Trophoblast cell (in vitro differentiated cells and primary cell): ENCODE measurements around the gene CYB5RL.

Source experiments
- DNase-seq, 2 donors: peaks; one replicate each; pipeline ENCODE4 v3.0.0-alpha.2; 2016
- H2AFZ ChIP-seq: 2 replicates; pipeline ENCODE4 v1.6.1; 2013; ENCODE audit warnings: low read length, moderate library complexity, mild to moderate bottlenecking; ENCODE audit not compliant: insufficient read depth, poor library complexity
- H2AK5ac ChIP-seq: 2 replicates; pipeline ENCODE4 v1.6.1; 2013; ENCODE audit warnings: mild to moderate bottlenecking, low read length
- H2BK120ac ChIP-seq: 2 replicates; pipeline ENCODE4 v1.6.1; 2013; ENCODE audit warnings: low read length, mild to moderate bottlenecking, moderate library complexity; ENCODE audit not compliant: insufficient read depth, poor library complexity
- H2BK12ac ChIP-seq: 2 replicates; pipeline ENCODE4 v1.6.1; 2013; ENCODE audit warnings: mild to moderate bottlenecking, low read length, moderate library complexity
- H2BK5ac ChIP-seq: 2 replicates; pipeline ENCODE4 v1.6.1; 2013; ENCODE audit warnings: low read length, low read depth, moderate library complexity, mild to moderate bottlenecking; ENCODE audit not compliant: poor library complexity
- H3K14ac ChIP-seq: 2 replicates; pipeline ENCODE4 v1.6.1; 2013; ENCODE audit warnings: mild to moderate bottlenecking, low read length
- H3K18ac ChIP-seq: 2 replicates; pipeline ENCODE4 v1.6.1; 2013; ENCODE audit warnings: mild to moderate bottlenecking, low read length
- H3K23ac ChIP-seq: 2 replicates; pipeline ENCODE4 v1.6.1; 2013; ENCODE audit warnings: low read length
- H3K27ac ChIP-seq: 2 replicates; pipeline ENCODE4 v1.5.1; 2013; ENCODE audit warnings: low read depth, mild to moderate bottlenecking, inconsistent platforms, low read length, moderate library complexity
- H3K27me3 ChIP-seq: 2 replicates; pipeline ENCODE4 v1.6.1; 2013; ENCODE audit warnings: inconsistent platforms, mild to moderate bottlenecking, low read length, moderate library complexity; ENCODE audit not compliant: insufficient read depth
- H3K36me3 ChIP-seq, 2 experiments: 1 replicate in 1 of 2; 2 replicates in 1 of 2; pipeline ENCODE4 v1.6.1; 2013; ENCODE audit warnings: low read length in 2 of 2, mild to moderate bottlenecking in 2 of 2, moderate library complexity in 1 of 2; ENCODE audit not compliant: insufficient read depth in 2 of 2, control insufficient read depth in 1 of 2
- H3K4ac ChIP-seq: 2 replicates; pipeline ENCODE4 v1.6.1; 2013; ENCODE audit warnings: low read depth, mild to moderate bottlenecking, low read length, moderate library complexity
- H3K4me1 ChIP-seq, 2 experiments: 1 replicate in 1 of 2; 2 replicates in 1 of 2; pipeline ENCODE4 v1.6.1; 2013; ENCODE audit warnings: low read length in 2 of 2, mild to moderate bottlenecking in 2 of 2, moderate library complexity in 1 of 2; ENCODE audit not compliant: insufficient read depth in 2 of 2, control insufficient read depth in 1 of 2
- H3K4me2 ChIP-seq: 2 replicates; pipeline ENCODE4 v1.6.1; 2013; ENCODE audit warnings: inconsistent platforms, mild to moderate bottlenecking, low read length, moderate library complexity
- H3K4me3 ChIP-seq: 2 replicates; pipeline ENCODE4 v1.5.1; 2013; ENCODE audit warnings: mild to moderate bottlenecking, low read depth, low read length, inconsistent platforms
- H3K79me1 ChIP-seq: one replicate; pipeline ENCODE4 v1.6.1; 2013; ENCODE audit warnings: low read length
- H3K79me2 ChIP-seq: 2 replicates; pipeline ENCODE4 v1.6.1; 2013; ENCODE audit warnings: low read length, mild to moderate bottlenecking; ENCODE audit not compliant: control insufficient read depth, insufficient read depth, poor library complexity
- H3K9ac ChIP-seq: 2 replicates; pipeline ENCODE4 v1.6.1; 2013; ENCODE audit warnings: mild to moderate bottlenecking, low read length
- H3K9me3 ChIP-seq: 2 replicates; pipeline ENCODE4 v1.6.1; 2013; ENCODE audit warnings: low read depth, mild to moderate bottlenecking, control low read depth, inconsistent platforms, low read length; ENCODE audit not compliant: insufficient read depth
- H4K12ac ChIP-seq: 2 replicates; pipeline ENCODE4 v1.6.1; 2013; ENCODE audit warnings: low read depth, mild to moderate bottlenecking, low read length, moderate library complexity
- H4K8ac ChIP-seq: 2 replicates; pipeline ENCODE4 v1.6.1; 2013; ENCODE audit warnings: low read depth, mild to moderate bottlenecking, low read length, moderate library complexity
- H4K91ac ChIP-seq: one replicate; pipeline ENCODE4 v1.6.1; 2013; ENCODE audit warnings: low read depth, mild to moderate bottlenecking, low read length, moderate library complexity
- WGBS: extraction: QIAGEN DNeasy Blood & Tissue Kit; methylation state at CpG from one replicate; pipeline ENCODE4 v1.1.7; 2013; ENCODE audit warnings: missing lambda C conversion rate; ENCODE audit not compliant: insufficient read length, insufficient coverage; ENCODE audit errors: extremely low coverage; 5-methylcytosine and 5-hydroxymethylcytosine counted together

CYB5RL gene

DNA sequence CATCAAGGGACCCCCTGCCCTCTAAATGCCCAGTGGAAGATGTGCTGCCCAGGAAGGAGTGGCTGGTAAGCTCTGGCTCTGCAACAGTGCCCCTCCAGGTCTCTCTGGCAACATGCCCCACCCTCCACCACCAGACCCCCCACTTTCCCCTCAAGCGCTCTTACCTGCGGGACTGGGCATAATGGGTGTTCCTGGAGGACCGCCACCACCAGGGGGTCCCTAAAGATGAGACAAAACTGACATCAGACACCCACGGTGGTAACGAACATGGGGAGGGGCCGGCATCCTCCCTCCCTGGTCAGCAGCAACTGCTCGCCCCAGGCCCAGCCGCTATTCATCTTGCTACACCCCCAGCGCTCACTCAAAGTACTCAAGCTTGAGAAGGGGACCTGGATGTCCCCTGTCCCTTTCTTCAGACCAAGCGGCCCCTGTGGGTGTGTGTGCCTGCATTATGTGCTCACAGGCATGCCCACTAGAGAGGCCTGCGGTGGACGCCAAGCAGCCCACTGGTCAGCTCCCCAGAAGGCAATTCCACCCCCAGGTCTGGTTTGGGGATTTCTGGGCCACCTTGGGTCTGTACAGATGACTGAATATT lies 41.0 kb upstream of the CYB5RL start:
- H3K18ac ChIP-seq: no peak overlapping the region

DNA sequence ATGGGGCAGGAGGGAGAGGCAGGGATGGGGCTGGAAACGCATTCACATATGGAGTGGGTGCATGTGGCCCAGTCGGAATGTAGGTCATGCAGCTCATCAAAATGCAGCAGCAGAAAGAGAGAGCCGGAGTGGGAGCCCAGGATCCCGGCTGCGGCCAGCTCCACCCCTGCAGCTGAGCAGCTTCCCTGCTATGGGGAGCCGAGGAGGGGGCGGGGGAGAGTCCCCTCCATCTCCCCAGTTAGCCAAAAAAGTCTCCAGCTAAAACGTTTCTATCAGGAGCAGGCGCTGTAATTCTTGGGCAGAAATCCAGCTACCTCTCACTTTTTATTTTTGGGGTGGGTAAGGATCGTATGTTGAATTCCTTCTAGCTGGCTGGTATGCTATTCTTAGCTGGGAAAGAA lies 39.8 kb upstream of the CYB5RL start:
- H3K9me3 ChIP-seq: no peaks in the 10 kb centered on the region

More for the DNA sequence above, 41.0 kb upstream of the CYB5RL start:
- no peak overlapping the region for H4K8ac ChIP-seq
- H3K9ac ChIP-seq: no peak overlapping the region
- no peak overlapping the region for H2BK120ac ChIP-seq
- H2BK5ac ChIP-seq: no peak overlapping the region
- H2AFZ ChIP-seq: no peak overlapping the region
- no peak overlapping the region for H2BK12ac ChIP-seq
- no peak overlapping the region for H3K4me3 ChIP-seq
- no peak overlapping the region for H3K27ac ChIP-seq
- no peak overlapping the region for H3K23ac ChIP-seq
- no peaks in the 10 kb centered on the region for H3K79me1 ChIP-seq
- no peaks in the 10 kb centered on the region for H3K79me2 ChIP-seq
- H3K14ac ChIP-seq: no peak overlapping the region
- H3K36me3 ChIP-seq: peaks cover 65 to 70% of the 10 kb centered on the region in 2 experiments
- H3K4me1 ChIP-seq: peaks cover 0 to 4% of the 10 kb centered on the region in 2 experiments
- no CpG with 5 or more reads among the region's 12 CpGs for WGBS
- H2AK5ac ChIP-seq: no peak overlapping the region
- no peaks in the 10 kb centered on the region for H3K27me3 ChIP-seq
- no peak overlapping the region for H4K91ac ChIP-seq
- H3K4ac ChIP-seq: no peak overlapping the region
- H4K12ac ChIP-seq: no peak overlapping the region
- no peak for DNase-seq
- no peak overlapping the region for H3K4me2 ChIP-seq
- H3K9me3 ChIP-seq: no peaks in the 10 kb centered on the region

DNA sequence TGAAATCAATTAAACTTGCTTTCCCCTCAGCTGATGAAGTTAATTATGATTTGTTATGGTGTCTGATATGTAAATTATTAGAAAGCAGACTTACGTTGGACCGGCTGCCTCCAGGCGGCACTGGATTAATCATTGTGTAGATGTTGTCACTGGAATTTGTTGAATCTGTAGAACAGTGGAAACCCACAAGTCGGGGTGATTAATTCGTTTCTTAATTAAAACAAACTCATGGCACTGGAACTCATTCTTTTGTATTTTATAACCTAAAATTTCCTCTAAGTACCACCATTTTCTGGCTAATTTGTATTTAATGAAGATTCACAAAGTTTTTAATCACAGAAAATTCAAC lies 39.2 kb upstream of the CYB5RL start:
- Histone ChIP-seq H3K18ac (no peak overlapping the region), H2BK5ac (no peak overlapping the region), H3K79me2 (no peaks in the 10 kb centered on the region), H3K4me1 (no peaks in the 10 kb centered on the region), H3K27ac (no peak overlapping the region), H2AFZ (no peak overlapping the region), H4K12ac (no peak overlapping the region), H3K9ac (no peak overlapping the region), H3K4me3 (no peak overlapping the region), H3K36me3 (peaks cover 56% of the 10 kb centered on the region in 2 experiments), H4K91ac (no peak overlapping the region), H3K4ac (no peak overlapping the region), H3K4me2 (no peak overlapping the region), H3K9me3 (no peaks in the 10 kb centered on the region), H3K27me3 (no peaks in the 10 kb centered on the region), H4K8ac (no peak overlapping the region), H2BK12ac (no peak overlapping the region), H3K14ac (no peak overlapping the region), H3K79me1 (no peaks in the 10 kb centered on the region), H3K23ac (no peak overlapping the region), H2BK120ac (no peak overlapping the region), H2AK5ac (no peak overlapping the region)
- no CpG with 5 or more reads among the region's 5 CpGs for WGBS
- no peak for DNase-seq

More for the DNA sequence above, 39.8 kb upstream of the CYB5RL start:
- Histone ChIP-seq H3K4me3 (no peak overlapping the region), H3K18ac (no peak overlapping the region), H3K79me2 (no peaks in the 10 kb centered on the region), H2BK120ac (no peak overlapping the region), H3K79me1 (no peaks in the 10 kb centered on the region), H3K4me2 (no peak overlapping the region), H2BK5ac (no peak overlapping the region), H2BK12ac (no peak overlapping the region), H3K4ac (no peak overlapping the region), H3K23ac (no peak overlapping the region), H4K91ac (no peak overlapping the region), H3K14ac (no peak overlapping the region), H3K27ac (no peak overlapping the region), H2AK5ac (no peak overlapping the region), H4K8ac (no peak overlapping the region), H3K4me1 (no peaks in the 10 kb centered on the region), H3K27me3 (no peaks in the 10 kb centered on the region), H2AFZ (no peak overlapping the region), H3K9ac (no peak overlapping the region), H4K12ac (no peak overlapping the region), H3K36me3 (peaks cover 59 to 60% of the 10 kb centered on the region in 2 experiments)
- no CpG with 5 or more reads among the region's 10 CpGs for WGBS
- DNase-seq: no peak

- no peaks in the 10 kb centered on the region for H3K4me1 ChIP-seq
- no peak overlapping the region for H3K4ac ChIP-seq
- DNase-seq: no peak
- no peak overlapping the region for H2BK12ac ChIP-seq
- no peak overlapping the region for H3K4me2 ChIP-seq
- no peak overlapping the region for H2AK5ac ChIP-seq
- H3K27ac ChIP-seq: no peak overlapping the region
- no peaks in the 10 kb centered on the region for H3K27me3 ChIP-seq
- peaks cover 51 to 53% of the 10 kb centered on the region in 2 experiments for H3K36me3 ChIP-seq
- no peak overlapping the region for H3K23ac ChIP-seq
- no peak overlapping the region for H3K18ac ChIP-seq
- no peak overlapping the region for H4K8ac ChIP-seq
- H3K14ac ChIP-seq: no peak overlapping the region
- H3K9ac ChIP-seq: no peak overlapping the region
- WGBS: no CpG with 5 or more reads among the region's 12 CpGs
- no peaks in the 10 kb centered on the region for H3K9me3 ChIP-seq
- H3K79me1 ChIP-seq: no peaks in the 10 kb centered on the region
- H3K79me2 ChIP-seq: no peaks in the 10 kb centered on the region
- no peak overlapping the region for H2BK5ac ChIP-seq
- H2BK120ac ChIP-seq: no peak overlapping the region
- no peak overlapping the region for H4K91ac ChIP-seq
- H4K12ac ChIP-seq: no peak overlapping the region
- no peak overlapping the region for H2AFZ ChIP-seq
- no peak overlapping the region for H3K4me3 ChIP-seq
These were observed 38.7 kb upstream of the CYB5RL start for GRCh38 chr1:54238353-54239034.
